ENCODE measurements around the gene EDRF1.

The EDRF1 gene

GRCh38 chr10:125797994-125798662 lies 78.6 kb downstream of the EDRF1 start:
- TF ChIP-seq ZBTB7A (IDR thresholded peaks at IDR 0.05; ENCODE audit: low read depth) (no peak), MAX (IDR thresholded peaks at IDR 0.05) (no peak), RAD21 (IDR thresholded peaks at IDR 0.05; ENCODE audit: low read depth) (no peak), TEAD4 (IDR thresholded peaks at IDR 0.05) (no peak), YY1 (IDR thresholded peaks at IDR 0.05; ENCODE audit: low read depth) (no peak), CREB1 (IDR thresholded peaks at IDR 0.05; ENCODE audit: low read depth) (no peak), TCF12 (IDR thresholded peaks at IDR 0.05; ENCODE audit: low read depth) (no peak), USF1 (IDR thresholded peaks at IDR 0.05) (no peak), NFIC (IDR thresholded peaks at IDR 0.05) (no peak), TAF1 (IDR thresholded peaks at IDR 0.05; ENCODE audit: low read depth) (no peak), REST (IDR thresholded peaks at IDR 0.05; ENCODE audit: low read depth) (no peak)

- TF ChIP-seq NFIC (IDR thresholded peaks at IDR 0.05) (no peak), EGR1 (IDR thresholded peaks at IDR 0.05) (no peak), TAF1 (IDR thresholded peaks at IDR 0.05; ENCODE audit: low read depth) (no peak), CEBPB (IDR thresholded peaks at IDR 0.05) (no peak), MAX (IDR thresholded peaks at IDR 0.05) (no peak), FOXM1 (IDR thresholded peaks at IDR 0.05; ENCODE audit: borderline replicate concordance, low read depth) (no peak), RAD21 (IDR thresholded peaks at IDR 0.05; ENCODE audit: low read depth) (no peak), ZBTB7A (IDR thresholded peaks at IDR 0.05; ENCODE audit: low read depth) (no peak), TCF12 (IDR thresholded peaks at IDR 0.05; ENCODE audit: low read depth) (no peak), CREB1 (IDR thresholded peaks at IDR 0.05; ENCODE audit: low read depth) (no peak), EP300 (IDR thresholded peaks at IDR 0.05; ENCODE audit: borderline replicate concordance) (no peak), USF1 (IDR thresholded peaks at IDR 0.05) (no peak), REST (IDR thresholded peaks at IDR 0.05; ENCODE audit: low read depth) (no peak), TEAD4 (IDR thresholded peaks at IDR 0.05) (no peak), YY1 (IDR thresholded peaks at IDR 0.05; ENCODE audit: low read depth) (no peak)
Observed at GRCh38 chr10:125799451-125800182, 80.1 kb downstream of the EDRF1 start.

- TF ChIP-seq USF1 (IDR thresholded peaks at IDR 0.05) (no peak), REST (IDR thresholded peaks at IDR 0.05; ENCODE audit: low read depth) (no peak), ZBTB7A (IDR thresholded peaks at IDR 0.05; ENCODE audit: low read depth) (no peak), NFIC (IDR thresholded peaks at IDR 0.05) (no peak), RAD21 (IDR thresholded peaks at IDR 0.05; ENCODE audit: low read depth) (no peak), FOXM1 (IDR thresholded peaks at IDR 0.05; ENCODE audit: borderline replicate concordance, low read depth) (no peak), TEAD4 (IDR thresholded peaks at IDR 0.05) (no peak), TAF1 (IDR thresholded peaks at IDR 0.05; ENCODE audit: low read depth) (no peak), YY1 (IDR thresholded peaks at IDR 0.05; ENCODE audit: low read depth) (no peak), TCF12 (IDR thresholded peaks at IDR 0.05; ENCODE audit: low read depth) (no peak), MAX (IDR thresholded peaks at IDR 0.05) (no peak), EGR1 (IDR thresholded peaks at IDR 0.05) (no peak)
Observed at GRCh38 chr10:125801574-125801973, 82.1 kb downstream of the EDRF1 start.
